Fibroblast of villous mesenchyme (primary cell): ENCODE measurements around the gene ADAMTS2. TPM values are rescaled to one million over a fixed set of nuclear protein-coding genes. Genes with fewer than 3 reads are reported as not detected.

Source experiments
- DNase-seq: peaks from one replicate; pipeline ENCODE4 v3.0.0-alpha.2; 2010; ENCODE audit warnings: low read depth
- H3K4me3 ChIP-seq: 2 replicates; pipeline ENCODE4 v1.5.1; 2011; ENCODE audit warnings: low read depth, mild to moderate bottlenecking, low read length
- CTCF ChIP-seq: IDR thresholded peaks from 2 replicates; pipeline ENCODE4 v1.5.1; 2012; ENCODE audit warnings: low read depth, mild to moderate bottlenecking, low read length; ENCODE audit not compliant: insufficient read depth
- total RNA-seq: library from RNA; depleted of rRNA; stranded (reverse); fragments of >200 nt; gene quantifications from 2 replicates; pipeline ENCODE4 v1.2.3, GENCODE V29; 2012

Gene ADAMTS2
- total RNA-seq, 1 donor: 30.2 TPM

- TF ChIP-seq CTCF: no peak
- no peak overlapping the region for H3K4me3 ChIP-seq
- DNase-seq: no peak
Measured at GRCh38 chr5:179375831-179376365, 30.6 kb upstream of the ADAMTS2 start.

GRCh38 chr5:179375236-179375685 lies 30.0 kb upstream of the ADAMTS2 start:
- no peak overlapping the region for H3K4me3 ChIP-seq
- TF ChIP-seq CTCF: no peak
- DNase-seq: no peak

DNA sequence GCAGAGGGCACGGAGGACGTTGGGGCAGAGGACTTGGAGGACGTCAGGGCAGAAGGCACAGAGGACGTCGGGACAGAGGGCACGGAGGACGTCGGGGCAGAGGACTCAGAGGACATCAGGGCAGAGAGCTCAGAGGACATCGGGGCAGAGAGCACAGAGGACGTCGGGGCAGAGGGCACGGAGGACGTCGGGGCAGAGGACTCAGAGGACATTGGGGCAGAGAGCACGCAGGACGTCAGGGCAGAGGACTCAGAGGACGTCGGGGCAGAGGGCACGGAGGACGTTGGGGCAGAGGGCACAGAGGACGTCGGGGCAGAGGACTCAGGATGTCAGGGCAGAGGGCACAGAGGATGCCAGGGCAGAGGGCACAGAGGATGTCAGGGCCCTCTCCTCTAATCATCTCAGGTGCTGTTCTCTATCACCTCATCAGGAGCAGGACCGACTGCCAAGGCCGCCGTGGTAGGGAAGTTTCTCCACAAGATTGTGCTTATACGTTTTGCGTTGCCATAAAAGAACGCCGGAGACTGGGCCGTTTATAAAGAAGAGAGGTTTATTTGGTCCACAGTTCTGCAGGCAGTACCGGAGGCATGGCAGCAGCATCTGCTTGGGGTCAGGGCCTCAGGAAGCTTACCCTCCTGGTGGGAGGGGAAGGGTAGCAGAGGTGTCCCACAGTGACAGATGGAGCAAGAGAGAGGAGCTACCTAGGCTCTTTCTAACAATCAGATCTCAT lies 29.4 kb upstream of the ADAMTS2 start:
- H3K4me3 ChIP-seq: no peak overlapping the region
- no peak for TF ChIP-seq CTCF
- no peak for DNase-seq

DNA sequence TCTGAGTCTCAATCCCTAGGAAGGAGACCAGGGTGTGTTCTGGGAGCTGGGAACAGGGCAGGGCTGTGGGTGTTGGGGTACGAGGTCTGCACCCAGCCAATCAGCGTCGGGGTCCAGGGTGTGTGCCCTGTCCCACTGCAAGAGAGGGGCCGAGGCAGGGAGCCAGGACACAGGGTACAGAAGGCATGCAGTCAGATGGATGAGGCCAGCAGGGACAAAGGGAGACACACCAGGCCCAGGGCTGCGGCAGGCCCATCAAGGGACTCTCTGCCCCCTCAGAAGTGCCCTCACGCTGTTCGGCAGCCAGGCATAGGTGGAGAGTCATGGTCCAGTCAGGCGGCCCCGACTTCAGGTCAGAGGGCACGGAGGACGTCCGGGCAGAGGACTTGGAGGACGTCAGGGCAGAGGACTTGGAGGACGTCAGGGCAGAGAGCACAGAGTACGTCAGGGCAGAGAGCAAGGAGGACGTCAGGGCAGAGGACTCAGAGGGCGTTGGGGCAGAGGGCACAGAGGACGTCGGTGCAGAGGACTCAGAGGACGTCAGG lies 28.8 kb upstream of the ADAMTS2 start:
- no peak for DNase-seq
- no peak overlapping the region for H3K4me3 ChIP-seq
- TF ChIP-seq CTCF: no peak

GRCh38 chr5:179373101-179373934 lies 28.1 kb upstream of the ADAMTS2 start:
- no peak for DNase-seq
- TF ChIP-seq CTCF: no peak
- H3K4me3 ChIP-seq: no peak overlapping the region

- DNase-seq: no peak
- no peak overlapping the region for H3K4me3 ChIP-seq
- TF ChIP-seq CTCF: no peak
Measured at GRCh38 chr5:179371681-179372680, 26.7 kb upstream of the ADAMTS2 start.
